PC-3 (cell line): ENCODE measurements around the gene DCHS2. TPM values are rescaled to one million over a fixed set of nuclear protein-coding genes. Genes with fewer than 3 reads are reported as not detected.

Experiments used
- ATAC-seq: fragments of 200-7000 bp; cut with Tn5 transposase; 2 replicates; pipeline ENCODE4 v1.9.1; 2020; ENCODE audit warnings: mild to moderate bottlenecking, moderate library complexity
- BruUV-seq: library from RNA; stranded (reverse); fragments of 400-500 nt; replicated peaks from 2 replicates; lab custom pipeline; 2021; lab: Mats Ljungman, UMichigan
- CTCF ChIA-PET: fragments of 300-600 bp; sonication (Branson Sonifier 250); formaldehyde crosslinking; loops from one replicate; lab custom pipeline; 2022; ENCODE audit warnings: antibody characterized with exemption; lab: Charles Lee
- POLR2A ChIA-PET: fragments of 300-600 bp; sonication (Branson Sonifier 250); formaldehyde crosslinking; loops from one replicate; lab custom pipeline; 2022; ENCODE audit warnings: antibody characterized with exemption; ENCODE audit not compliant: unreplicated experiment; lab: Charles Lee
- DNase-seq: peaks from one replicate; pipeline ENCODE4 v3.0.0-alpha.2; 2015
- H2AFZ ChIP-seq: fragments of 300-600 bp; sonication (generic); 2 replicates; pipeline ENCODE4 v1.6.0; 2016; ENCODE audit warnings: antibody characterized with exemption, low read length
- H3F3A ChIP-seq: fragments of 300-600 bp; sonication (generic); one replicate; pipeline ENCODE4 v1.6.0; 2017; ENCODE audit warnings: antibody characterized with exemption, low read length, control low read depth, mild to moderate bottlenecking; ENCODE audit not compliant: unreplicated experiment
- H3K27ac ChIP-seq: fragments of 300-600 bp; sonication (generic); 2 replicates; pipeline ENCODE4 v1.5.1; 2016; ENCODE audit warnings: mild to moderate bottlenecking, low read length
- H3K27me3 ChIP-seq: fragments of 300-600 bp; sonication (generic); 2 replicates; pipeline ENCODE4 v1.6.1; 2016; ENCODE audit warnings: low read length, mixed read lengths
- H3K36me3 ChIP-seq: fragments of 300-600 bp; sonication (generic); 2 replicates; pipeline ENCODE4 v1.6.1; 2016; ENCODE audit warnings: low read depth, mixed run types, low read length, mixed read lengths
- H3K4me1 ChIP-seq: fragments of 300-600 bp; sonication (generic); 2 replicates; pipeline ENCODE4 v1.5.1; 2016; ENCODE audit warnings: low read length; ENCODE audit not compliant: insufficient read depth
- H3K4me2 ChIP-seq: fragments of 300-600 bp; sonication (generic); 2 replicates; pipeline ENCODE4 v1.6.0; 2016; ENCODE audit warnings: low read length
- H3K4me3 ChIP-seq: fragments of 300-600 bp; sonication (generic); 2 replicates; pipeline ENCODE4 v1.5.1; 2016; ENCODE audit warnings: mild to moderate bottlenecking, low read length, mixed read lengths
- H3K79me2 ChIP-seq: fragments of 300-600 bp; sonication (generic); 2 replicates; pipeline ENCODE4 v1.6.1; 2017; ENCODE audit warnings: low read length, mixed read lengths
- H3K9ac ChIP-seq: fragments of 300-600 bp; sonication (generic); 2 replicates; pipeline ENCODE4 v1.6.0; 2016; ENCODE audit warnings: mild to moderate bottlenecking, low read length
- H3K9me2 ChIP-seq: fragments of 300-600 bp; sonication (generic); replicated peaks from 2 replicates; pipeline ENCODE4 v1.6.1; 2016; ENCODE audit warnings: mixed run types, low read length, mixed read lengths
- H3K9me3 ChIP-seq: fragments of 300-600 bp; sonication (generic); 2 replicates; pipeline ENCODE4 v1.6.1; 2016; ENCODE audit warnings: low read length, mixed read lengths
- H4K20me1 ChIP-seq: fragments of 300-600 bp; sonication (generic); 2 replicates; pipeline ENCODE4 v1.6.1; 2016; ENCODE audit warnings: low read length, mixed read lengths
- CTCF ChIP-seq: fragments of 300-600 bp; sonication (generic); conservative IDR thresholded peaks from 2 replicates; pipeline ENCODE4 v1.5.1; 2017; ENCODE audit warnings: antibody characterized with exemption, low read depth, mild to moderate bottlenecking, low read length
- EZH2 ChIP-seq: fragments of 300-600 bp; sonication (generic); IDR thresholded peaks from one replicate; pipeline ENCODE4 v1.6.1; 2017; ENCODE audit warnings: antibody characterized with exemption, mild to moderate bottlenecking, low read length; ENCODE audit not compliant: unreplicated experiment
- EZH2phosphoT487 ChIP-seq: fragments of 300-600 bp; sonication (generic); IDR thresholded peaks from 2 replicates; pipeline ENCODE4 v1.6.1; 2018; ENCODE audit warnings: mild to moderate bottlenecking, antibody characterized with exemption, low read length, borderline replicate concordance
- intact Hi-C: fragments of 100-400 bp; cut with micrococcal nuclease; formaldehyde crosslinking; loops from 2 replicates; pipeline ENCODE4 v1.9.0; 2023
- total RNA-seq: library from RNA; depleted of rRNA; stranded (reverse); fragments of >200 nt; gene quantifications from 2 replicates; pipeline ENCODE4 v1.2.3, GENCODE V29; 2014

DCHS2 gene
- total RNA-seq, 1 experiment from 2014 or later, result 0.22 TPM

- no TSS peak for BruUV-seq
- H3K9me2 ChIP-seq, result no peaks in the 10 kb centered on the region
- no peak overlapping the region for H3K4me3 ChIP-seq
- no peak for TF ChIP-seq EZH2
- no peak for TF ChIP-seq CTCF
- no peak for TF ChIP-seq EZH2phosphoT487
- DNase-seq (peak; percentile 6), ATAC-seq (no peak)
- no peaks in the 10 kb centered on the region for H3K27me3 ChIP-seq
- no peak overlapping the region for H3K27ac ChIP-seq
- no peaks in the 10 kb centered on the region for H3K9me3 ChIP-seq
- CTCF ChIA-PET, result no interaction called here
- H3F3A ChIP-seq, result no peaks in the 10 kb centered on the region
- H3K4me1 ChIP-seq, result no peaks in the 10 kb centered on the region
- H4K20me1 ChIP-seq, result no peaks in the 10 kb centered on the region
- H3K9ac ChIP-seq, result no peak overlapping the region
- H3K4me2 ChIP-seq, result no peak overlapping the region
- H2AFZ ChIP-seq, result no peak overlapping the region
- H3K79me2 ChIP-seq, result no peaks in the 10 kb centered on the region
- POLR2A ChIA-PET, result no interaction called here
- H3K36me3 ChIP-seq, result no peaks in the 10 kb centered on the region
- intact Hi-C loops, result no loop called here
Measured at GRCh38 chr4:154208424-154208823, 283.2 kb downstream of the DCHS2 start.

GRCh38 chr4:154205471-154205870, 286.1 kb downstream of the DCHS2 start:
- H3K27ac ChIP-seq, result no peak overlapping the region
- DNase-seq (no peak), ATAC-seq (no peak)
- intact Hi-C loops, result no loop called here
- no peaks in the 10 kb centered on the region for H3K79me2 ChIP-seq
- H3K4me1 ChIP-seq, result no peaks in the 10 kb centered on the region
- CTCF ChIA-PET, result no interaction called here
- no peaks in the 10 kb centered on the region for H3F3A ChIP-seq
- no peak for TF ChIP-seq EZH2
- no peak for TF ChIP-seq EZH2phosphoT487
- no peak for TF ChIP-seq CTCF
- no peak overlapping the region for H3K4me2 ChIP-seq
- H3K9me3 ChIP-seq, result no peaks in the 10 kb centered on the region
- BruUV-seq, result no TSS peak
- no peaks in the 10 kb centered on the region for H3K9me2 ChIP-seq
- POLR2A ChIA-PET, result interaction anchor here (0.6 kb wide), 1 partner anchor 37 kb away, joined by 5 read pairs; no protein-coding TSS in a partner anchor
- no peaks in the 10 kb centered on the region for H3K27me3 ChIP-seq
- H3K36me3 ChIP-seq, result no peaks in the 10 kb centered on the region
- H3K4me3 ChIP-seq, result no peak overlapping the region
- no peak overlapping the region for H3K9ac ChIP-seq
- no peaks in the 10 kb centered on the region for H4K20me1 ChIP-seq
- no peak overlapping the region for H2AFZ ChIP-seq

GRCh38 chr4:154194649-154195048, 296.9 kb downstream of the DCHS2 start:
- Histone ChIP-seq H3K27ac (no peak overlapping the region), H3K4me1 (no peaks in the 10 kb centered on the region), H3K9me2 (no peaks in the 10 kb centered on the region), H4K20me1 (no peaks in the 10 kb centered on the region), H3K4me3 (no peak overlapping the region), H3K27me3 (peaks cover 38% of the 10 kb centered on the region), H3K4me2 (no peak overlapping the region), H3F3A (no peaks in the 10 kb centered on the region), H2AFZ (no peak overlapping the region), H3K36me3 (no peaks in the 10 kb centered on the region), H3K9ac (no peak overlapping the region), H3K79me2 (no peaks in the 10 kb centered on the region), H3K9me3 (no peaks in the 10 kb centered on the region)
- BruUV-seq, result no TSS peak
- POLR2A ChIA-PET, result no interaction called here
- intact Hi-C loops, result no loop called here
- CTCF ChIA-PET, result no interaction called here
- TF ChIP-seq EZH2 (no peak), CTCF (no peak), EZH2phosphoT487 (no peak)
- ATAC-seq (no peak), DNase-seq (no peak)
